HG02970 (cell line): Measurements from ENCODE around the gene CKAP2L.
"Not testable (repeated sequence)": the region's sequence is repeated elsewhere in the genome, so short reads cannot be mapped to it uniquely, and the experiment has no call there.

Source experiments
- ATAC-seq: cut with Tn5 transposase; IDR thresholded peaks from one replicate; pipeline ENCODE4 v1.9.1; 2021; ENCODE audit warnings: mild to moderate bottlenecking, moderate library complexity, moderate number of reproducible peaks; ENCODE audit not compliant: unreplicated experiment, low FRiP score

Gene CKAP2L

DNA sequence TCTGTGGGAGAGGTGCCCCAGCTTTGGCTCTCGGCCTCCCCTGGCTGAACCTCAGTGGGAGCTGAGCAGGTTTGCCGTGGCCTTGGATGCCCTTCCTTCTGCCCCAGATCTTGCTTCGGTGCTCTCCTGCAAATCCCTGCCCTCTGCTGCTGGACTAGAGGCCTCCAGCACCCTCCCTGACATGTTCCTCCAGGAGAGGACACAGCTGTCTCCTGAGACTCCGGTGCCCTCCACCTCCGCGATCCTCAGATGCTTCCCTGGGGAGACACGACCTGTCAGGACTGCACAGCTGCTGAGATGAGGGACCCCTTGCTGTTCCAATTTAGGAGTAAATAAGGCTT lies 50.9 kb downstream of the CKAP2L start:
- no peak for ATAC-seq

DNA sequence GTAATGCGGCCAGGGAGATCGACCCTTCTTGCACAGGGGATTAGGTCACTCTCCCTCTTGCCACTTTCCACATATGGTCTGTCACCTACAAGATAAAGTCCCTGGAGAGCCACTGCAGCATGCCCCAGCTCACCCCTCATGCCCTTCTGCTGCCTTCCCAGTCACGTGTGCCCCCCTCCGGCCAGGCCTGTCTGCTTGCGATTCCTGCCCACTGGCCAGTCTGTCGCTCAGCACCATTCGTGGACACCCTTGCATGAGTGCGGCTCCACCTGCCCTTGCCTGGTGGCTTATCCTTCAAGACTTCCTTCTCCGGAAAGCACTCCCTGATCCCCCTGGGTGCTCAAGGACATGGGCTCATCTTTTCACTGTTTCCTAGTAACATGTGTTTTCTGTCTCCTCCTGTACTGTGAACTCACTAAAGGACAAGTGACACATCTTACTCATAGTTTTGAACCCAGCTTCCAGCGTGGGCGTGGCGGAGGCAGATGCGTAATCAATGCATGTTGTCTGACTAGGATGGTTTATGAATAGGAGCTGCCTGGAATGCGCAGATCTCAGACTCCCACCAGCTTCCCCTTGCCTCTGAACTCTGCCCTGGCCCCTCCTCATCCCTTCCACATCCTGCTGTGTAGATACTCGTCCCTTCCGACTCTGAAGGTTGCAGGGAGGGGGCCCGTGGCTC lies 51.4 kb downstream of the CKAP2L start:
- no peak for ATAC-seq

DNA sequence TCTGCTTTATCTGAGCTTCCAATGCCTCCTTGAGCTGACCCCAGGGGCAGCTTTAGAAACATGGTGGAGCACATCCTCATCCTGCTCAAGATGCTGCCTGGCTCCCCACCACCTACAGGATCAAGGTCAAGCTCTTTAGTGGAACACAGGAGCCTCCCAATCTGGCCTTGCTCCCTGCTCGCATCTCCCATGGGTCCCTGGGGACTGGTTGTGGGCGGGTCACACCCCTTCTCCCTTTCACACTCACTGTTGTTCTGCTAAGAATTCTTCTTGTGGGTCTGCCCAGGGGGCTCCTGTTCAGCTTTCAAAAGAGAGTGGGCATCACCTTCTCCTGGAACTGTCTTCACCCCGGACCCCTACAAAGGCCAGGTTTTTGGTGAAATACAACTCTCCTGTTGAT lies 51.9 kb downstream of the CKAP2L start:
- no peak for ATAC-seq

DNA sequence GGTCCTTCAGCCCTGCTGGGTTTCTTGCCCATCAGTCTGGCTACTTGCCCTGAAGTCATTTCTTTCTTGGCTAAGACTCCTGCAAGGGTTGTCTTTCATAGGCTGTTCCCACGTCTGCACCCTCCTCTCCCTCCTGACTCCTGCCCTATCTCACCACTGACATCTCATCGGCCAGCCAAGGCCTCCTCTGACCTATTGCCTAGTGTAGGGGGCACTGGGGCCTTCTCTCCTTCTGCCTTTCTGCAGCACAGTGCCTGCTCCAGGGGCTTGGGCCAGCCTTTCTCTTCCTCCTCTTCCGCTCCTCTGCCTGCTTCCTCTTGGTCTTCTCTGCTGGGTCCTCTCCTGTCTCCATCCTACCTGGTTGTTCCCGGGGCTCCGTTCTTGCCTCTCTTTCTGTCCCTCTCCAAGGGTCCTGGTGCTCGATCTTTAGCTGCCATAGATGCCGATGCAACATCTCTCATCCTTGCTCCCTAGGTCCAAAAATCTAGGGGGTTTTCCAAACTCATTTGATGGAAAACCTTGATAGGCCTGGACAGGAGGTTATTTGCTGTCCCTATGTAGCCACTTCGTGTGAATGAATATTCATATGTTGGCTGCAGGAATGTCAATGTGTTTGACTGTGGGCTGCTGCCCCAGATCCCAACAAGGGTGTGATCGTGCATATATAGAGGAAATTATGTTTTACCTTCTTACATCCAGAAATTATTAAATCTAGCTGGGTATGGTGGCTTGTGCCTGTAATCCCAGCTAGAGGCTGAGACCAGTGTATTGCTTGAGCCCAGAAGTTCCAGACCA lies 53.3 kb downstream of the CKAP2L start:
- ATAC-seq, result no peak

DNA sequence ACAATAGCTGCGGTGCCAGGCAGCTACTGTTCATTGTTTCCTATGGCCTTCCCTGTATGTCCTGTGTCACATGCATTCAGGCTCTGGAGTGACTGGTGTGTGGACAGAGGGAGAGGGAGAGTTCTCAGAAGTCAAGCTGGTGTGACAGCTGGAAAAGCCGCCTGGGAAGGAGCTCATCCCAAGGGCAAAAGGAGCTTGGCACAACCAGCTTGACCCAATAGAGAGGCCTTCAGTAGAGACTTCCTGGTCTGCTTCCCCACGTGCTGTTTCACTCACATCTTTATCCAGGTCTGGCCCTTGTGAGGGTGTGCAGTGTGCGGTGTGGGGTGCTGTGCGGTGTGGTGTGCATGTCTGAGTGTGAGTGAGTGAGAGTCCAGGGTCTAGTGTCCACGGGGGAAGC lies 54.7 kb downstream of the CKAP2L start:
- no peak for ATAC-seq

DNA sequence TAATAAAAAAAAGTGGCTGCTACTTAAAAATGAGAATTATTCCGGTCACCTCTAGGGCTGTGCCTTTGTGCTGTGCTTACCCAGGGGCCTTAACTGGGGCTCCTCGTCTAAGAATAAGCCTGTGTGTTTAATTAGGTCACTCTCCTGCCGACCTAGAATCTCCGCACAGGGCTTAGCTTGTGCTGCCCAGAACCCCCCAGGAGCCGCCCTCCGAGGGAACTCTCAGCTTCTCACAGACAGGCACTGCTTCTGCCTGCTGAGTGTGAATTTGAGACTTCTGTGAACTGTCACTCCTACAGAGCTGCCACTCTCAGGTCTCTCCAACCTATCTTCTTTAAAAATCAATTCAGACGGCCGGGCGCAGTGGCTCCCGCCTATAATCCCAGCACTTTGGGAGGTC lies 55.4 kb downstream of the CKAP2L start:
- ATAC-seq, result no peak

DNA sequence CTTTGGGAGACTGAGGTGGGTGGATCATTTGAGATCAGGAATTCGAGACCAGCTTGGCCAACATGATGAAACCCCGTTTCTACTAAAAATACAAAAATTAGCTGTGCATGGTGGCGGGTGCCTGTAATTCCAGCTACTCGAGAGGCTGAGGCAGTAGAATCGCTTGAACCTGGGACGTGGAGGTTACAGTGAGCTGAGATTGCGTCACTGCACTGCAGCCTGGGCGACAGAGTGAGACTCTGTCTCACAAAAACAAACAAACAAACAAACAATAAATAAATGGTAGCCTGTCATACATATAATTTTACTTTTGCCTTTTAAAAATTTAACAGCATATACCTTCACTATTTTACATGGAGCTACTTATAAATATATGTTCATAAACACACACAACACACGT lies 57.5 kb downstream of the CKAP2L start:
- not testable (repeated sequence) for ATAC-seq

DNA sequence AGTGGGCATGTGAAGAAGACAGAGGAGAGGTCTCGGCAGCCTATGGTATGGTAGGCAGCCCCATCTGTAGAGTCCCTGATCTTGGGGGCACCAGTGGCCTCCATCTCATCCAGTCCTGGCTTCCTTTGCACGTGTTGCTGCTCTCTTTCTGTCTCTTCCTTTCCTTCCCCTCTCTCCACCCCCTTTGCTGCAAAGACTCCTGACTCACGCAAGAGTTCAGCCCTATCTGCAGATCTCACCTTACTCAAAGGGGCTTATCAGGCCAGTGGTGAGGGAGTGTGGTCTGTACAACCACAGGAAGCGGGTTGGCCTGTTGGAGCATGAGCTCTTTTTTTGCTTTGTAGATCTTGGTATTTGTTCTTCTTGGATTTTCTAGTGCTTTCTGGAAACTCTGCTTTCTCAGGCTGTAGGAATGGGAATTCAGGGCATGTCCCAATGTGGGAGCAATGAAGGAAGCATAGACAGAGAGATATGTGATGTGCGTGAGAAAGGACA lies 58.2 kb downstream of the CKAP2L start:
- ATAC-seq, result no peak

DNA sequence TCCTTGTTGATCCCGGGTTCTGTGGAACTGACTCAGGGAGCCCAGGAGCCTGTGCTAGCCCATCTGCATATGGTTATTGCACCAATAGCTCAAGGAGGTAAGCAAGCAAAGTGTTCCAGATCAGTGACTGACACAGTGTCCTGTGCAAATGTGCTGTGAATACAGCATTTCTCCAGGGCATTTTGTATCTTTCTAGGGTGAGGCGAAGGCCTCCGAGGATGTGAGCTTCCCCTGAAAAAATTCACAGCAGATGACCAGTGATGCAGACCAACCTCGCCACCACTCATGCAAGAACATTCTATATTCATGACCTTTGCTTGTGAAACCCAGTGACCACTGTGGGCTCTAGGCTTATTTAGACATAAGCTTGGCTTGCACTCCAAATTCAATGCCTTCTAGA lies 58.8 kb downstream of the CKAP2L start:
- no peak for ATAC-seq

DNA sequence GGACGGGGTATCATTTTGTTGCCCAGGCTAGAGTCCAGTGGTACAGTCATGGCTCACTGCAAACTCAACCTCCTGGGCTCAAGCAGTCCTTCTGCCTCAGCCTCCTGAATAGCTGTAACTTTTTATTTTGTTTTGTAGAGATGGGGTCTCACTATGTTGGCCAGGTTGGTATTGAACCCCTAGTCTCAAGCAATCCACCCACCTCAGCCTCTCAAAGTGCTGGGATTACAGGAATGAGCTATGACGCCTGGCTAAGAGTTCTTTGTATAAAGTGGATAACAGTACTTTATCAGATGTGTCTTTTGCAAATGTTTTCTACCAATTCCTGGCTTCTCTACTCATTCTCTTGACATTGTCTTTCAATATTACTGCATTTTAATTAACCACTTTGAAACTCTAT lies 60.7 kb downstream of the CKAP2L start:
- ATAC-seq, result no peak

DNA sequence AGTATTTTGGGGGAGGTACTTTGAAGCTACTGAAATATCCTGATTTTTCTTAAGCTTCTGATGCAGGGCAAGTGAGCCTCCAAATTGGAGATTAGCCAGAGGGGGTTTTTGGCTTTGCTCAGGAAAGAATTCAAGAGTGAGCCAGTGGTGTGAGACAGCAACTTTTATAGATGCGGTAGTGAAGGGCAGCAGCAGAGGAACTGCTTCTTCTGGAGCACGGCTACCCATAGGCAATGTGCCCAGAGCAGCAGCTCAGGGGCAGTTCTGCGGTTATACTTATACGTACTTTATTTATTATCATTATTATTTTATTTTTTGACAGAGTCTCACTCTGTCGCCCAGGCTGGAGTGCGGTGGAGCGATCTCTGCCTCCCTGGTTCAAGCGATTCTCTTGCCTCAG lies 63.4 kb downstream of the CKAP2L start:
- no peak for ATAC-seq

DNA sequence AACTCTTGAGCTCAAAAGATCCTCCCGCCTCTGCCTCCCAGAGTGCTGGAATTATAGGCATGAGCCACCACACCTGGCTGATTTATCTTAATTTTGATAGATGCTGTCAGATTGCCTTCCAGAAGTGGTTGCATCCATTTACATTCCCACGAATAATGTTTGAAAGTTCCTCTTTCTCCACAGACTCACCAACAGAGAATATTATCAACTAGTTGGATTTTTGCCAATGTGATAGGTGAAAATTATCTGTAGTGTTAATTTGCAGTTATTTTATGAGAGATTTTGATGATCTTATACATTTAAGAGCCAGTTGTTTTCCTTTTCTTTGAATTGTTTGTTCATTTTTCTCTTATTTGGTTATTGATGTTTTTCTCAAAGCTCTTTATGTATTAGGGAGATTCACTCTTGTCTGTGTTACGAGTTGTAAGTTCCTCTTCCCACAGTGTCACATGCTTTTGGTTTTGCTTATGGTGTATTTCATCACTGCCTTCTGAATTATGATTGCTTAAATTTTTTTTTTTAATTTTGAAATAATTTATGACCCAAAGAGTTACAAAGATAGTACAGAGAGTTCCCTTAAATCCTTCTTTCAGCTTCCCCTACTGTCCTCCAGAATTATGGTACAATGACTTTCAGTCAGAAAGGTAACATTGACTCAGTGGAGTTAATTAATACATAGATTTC lies 64.3 kb downstream of the CKAP2L start:
- ATAC-seq, result no peak

DNA sequence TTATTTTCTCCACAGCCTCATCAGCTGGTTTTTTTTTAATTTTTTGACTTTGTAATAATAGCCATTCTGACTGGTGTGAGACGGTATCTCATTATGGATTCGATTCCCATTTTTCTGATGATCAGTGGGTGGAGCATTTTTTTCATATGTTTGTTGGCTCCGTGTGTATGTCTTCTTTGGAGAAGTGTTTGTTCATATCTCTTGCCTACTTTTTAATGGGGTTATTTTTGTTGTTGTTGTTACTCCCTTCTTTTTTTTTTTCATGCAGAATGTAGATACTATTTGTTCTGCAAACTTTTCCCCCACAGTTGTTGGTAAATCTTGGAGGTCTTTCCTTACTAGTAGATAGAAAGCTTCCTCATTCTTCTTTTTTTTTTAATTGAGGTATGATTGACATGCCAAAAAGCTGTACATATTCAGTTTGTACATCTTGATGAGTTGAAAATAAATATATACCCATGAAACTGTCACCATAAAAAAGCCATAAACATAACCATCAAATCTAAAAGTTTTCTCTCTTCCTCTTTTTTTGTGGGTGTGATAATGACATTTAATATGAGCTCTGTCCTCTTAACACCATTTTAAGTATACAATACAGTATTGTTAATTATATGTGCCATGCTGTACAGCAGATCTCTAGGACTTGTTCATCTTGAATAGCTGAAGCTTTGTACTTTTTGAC lies 65.4 kb downstream of the CKAP2L start:
- ATAC-seq, result no peak

DNA sequence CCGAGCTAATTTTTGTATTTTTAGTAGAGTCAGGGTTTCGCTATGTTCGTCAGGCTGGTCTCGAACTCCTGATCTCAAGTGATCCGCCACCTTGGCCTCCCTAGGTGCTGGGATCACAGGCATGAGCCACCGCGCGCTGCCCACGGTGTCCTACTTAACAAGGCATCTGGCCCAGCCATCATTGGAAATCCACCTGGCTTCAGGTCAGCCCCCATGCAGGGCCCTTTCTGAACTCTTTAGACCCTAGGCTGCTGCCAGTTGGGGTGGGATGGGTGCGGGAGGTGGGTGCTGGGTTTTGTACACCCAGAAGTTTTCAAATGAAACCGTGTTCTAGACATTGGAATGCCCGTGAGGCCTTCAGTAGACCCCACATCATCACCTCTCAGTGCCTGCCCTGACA lies 70.2 kb downstream of the CKAP2L start:
- ATAC-seq, result no peak

DNA sequence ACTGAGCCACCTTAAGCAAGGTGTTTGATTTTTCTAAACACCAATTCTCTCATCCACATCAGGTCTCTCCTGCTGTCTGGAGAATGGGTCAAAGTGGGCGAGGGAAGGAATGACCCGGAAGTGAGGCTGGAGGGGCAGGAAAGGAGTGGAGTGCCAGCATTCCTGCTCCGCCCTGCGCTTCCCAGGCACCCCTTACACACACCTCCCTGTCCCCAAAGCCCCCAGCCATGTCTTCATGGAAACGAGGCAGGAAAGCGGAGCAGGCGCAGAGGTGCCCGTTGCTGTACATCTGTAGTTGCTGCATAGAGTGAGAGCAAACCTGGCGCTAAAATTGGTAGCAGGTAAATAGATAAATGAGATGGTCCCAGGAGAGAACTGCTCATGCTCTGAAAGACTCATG lies 70.8 kb downstream of the CKAP2L start:
- no peak for ATAC-seq

DNA sequence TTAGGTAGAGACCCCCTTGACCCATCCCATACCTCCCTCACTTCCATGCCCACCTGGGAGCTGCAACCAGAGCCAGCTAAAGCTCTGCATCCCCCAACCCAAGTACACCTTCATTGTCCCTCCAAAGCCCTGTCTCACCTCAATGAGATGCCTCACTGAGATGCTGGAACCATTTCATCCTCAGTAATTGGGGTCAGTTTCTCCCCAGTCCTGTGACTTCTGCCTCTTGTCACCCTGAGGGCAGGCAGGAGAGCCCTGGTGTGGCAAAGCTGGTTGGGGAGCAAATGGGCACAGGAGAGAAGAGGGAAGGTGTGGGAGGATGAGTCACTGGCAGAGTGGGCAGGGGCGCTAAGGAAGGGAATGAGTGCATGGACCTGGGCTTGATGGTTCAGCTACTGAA lies 71.5 kb downstream of the CKAP2L start:
- no peak for ATAC-seq

DNA sequence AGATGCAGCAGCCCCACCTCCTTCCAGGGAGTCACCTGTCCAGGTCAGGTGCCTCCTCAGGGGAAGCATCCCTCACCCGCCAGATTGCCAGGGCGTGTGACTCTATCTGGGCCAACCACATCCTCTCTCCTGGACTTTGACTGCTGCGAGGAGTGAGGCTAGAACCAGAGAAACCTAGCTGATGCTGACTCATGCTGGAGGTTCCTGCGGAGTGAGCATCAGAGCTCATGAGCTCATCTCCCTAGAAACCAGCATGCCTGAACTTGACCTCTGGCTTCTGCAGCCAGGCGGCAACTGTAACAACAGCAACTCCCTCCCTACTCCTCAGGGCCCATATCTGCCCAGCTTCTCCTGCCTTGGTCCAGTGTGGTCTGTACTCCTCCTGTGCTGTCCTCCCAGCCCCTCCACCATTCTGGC lies 71.9 kb downstream of the CKAP2L start:
- ATAC-seq, result peak; percentile 66

DNA sequence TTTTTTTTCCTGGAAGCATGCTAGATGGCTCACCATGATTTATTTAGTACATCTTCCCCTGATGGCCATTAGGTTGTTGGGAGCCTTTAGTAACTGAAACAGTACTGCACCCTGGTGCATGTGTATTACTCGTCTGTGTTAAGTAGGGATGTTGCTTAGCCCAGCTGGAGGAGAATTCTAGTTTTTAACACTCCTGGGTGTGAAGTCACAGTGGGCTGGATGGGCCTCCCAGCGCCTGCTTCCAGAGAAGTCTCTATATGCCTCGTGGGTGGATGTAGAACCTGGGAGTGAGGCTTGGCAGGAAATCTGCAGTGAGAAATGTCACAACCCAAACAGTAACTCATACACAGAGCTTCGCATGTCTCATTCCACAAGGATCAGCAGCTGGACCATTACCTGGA lies 72.5 kb downstream of the CKAP2L start:
- ATAC-seq, result no peak

DNA sequence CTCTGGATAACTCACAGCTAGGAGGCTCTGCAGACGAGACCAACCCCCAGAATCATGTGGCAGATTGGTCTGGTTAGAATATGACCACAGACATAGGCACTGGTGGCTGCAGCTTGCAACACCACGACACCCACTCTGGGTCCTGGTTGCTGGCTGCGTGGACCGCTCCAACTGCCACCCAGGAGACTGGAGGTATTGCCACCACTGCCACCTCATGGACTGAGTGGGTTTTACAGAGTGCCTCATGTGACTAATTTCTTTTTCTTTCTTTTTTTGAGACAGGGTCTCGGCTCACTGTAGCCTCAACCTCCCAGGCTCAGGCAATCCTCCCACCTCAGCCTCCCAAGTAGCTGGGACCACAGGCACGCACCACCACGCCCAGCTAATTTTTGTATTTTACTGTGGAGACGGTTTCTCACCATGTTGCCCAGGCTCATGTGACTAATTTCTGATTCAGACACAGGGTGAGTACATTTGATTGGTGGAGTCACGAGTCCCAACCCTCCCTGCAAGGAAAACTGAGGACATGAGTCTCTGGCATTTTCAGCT lies 73.5 kb downstream of the CKAP2L start:
- ATAC-seq, result no peak

DNA sequence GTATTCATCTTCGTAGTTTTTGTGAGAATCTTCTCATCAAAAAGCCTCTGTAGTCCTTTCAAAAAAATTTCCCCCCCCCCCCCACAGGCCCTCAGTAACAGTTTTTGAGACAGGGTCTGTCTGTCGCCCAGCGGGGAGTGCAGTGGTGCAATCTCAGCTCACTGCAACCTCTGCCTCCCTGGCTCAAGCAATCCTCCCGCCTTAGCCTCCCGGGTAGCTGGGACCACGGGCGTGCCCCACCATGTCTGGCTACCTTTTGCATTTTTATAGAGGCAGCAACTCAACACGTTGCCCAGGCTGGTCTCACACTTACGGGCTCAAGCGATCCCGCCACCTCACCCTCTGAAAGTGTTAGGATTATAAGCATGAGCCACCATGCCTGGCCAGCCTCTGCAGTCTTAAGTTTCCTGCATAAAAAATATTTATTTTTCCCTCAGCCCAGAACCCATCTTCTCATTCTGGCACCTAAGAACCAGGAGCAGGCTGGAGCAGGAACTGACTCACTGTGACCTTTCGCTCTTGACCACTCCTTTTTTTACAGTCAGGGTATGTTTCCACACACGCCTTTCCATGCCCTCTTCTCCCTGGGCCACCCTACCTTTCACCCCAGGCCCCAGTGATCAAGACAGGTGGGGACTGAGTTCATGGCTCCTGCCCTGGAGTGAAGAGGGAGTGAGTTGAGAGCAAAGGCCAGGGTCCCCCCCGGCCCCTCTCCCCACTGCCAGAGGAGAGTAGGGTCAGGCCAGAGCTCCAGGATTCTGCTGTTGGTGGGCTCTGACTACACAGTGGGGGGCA lies 76.1 kb downstream of the CKAP2L start:
- no peak for ATAC-seq
